Pancreas (tissue), 10 donors: ENCODE data around the gene CDC26. TPM values are rescaled to one million over a fixed set of nuclear protein-coding genes. Genes with fewer than 3 reads are reported as not detected.
A peak's percentile ranks its signal among the peaks of the same experiment; 100 is the strongest.

Experiments
- ATAC-seq, 4 donors: fragments of 200-7000 bp; cut with Tn5 transposase; one replicate each; pipeline versions ENCODE4 v1.8.0 to v1.9.1; 2020; ENCODE audit warnings: mild to moderate bottlenecking in 4 of 4, moderate library complexity in 4 of 4
- DNase-seq, 6 donors: peaks; one replicate each; pipeline ENCODE4 v3.0.0-alpha.2; 2020
- FAIRE-seq: peaks from 2 replicates; lab custom pipeline; 2012; peaks lifted over from hg19 to GRCh38; lab: Jason Lieb, UNC
- H3K27ac ChIP-seq, 4 donors: fragments of 200-600 bp; sonication (generic); 1 replicate in 3 of 4; 2 replicates in 1 of 4; pipeline versions ENCODE4 v1.5.0 to v1.8.0; 2020
- H3K27me3 ChIP-seq, 4 donors: fragments of 200-600 bp; one replicate each; pipeline ENCODE4 v1.8.0; 2021
- H3K36me3 ChIP-seq, 3 donors: fragments of 200-600 bp; sonication (generic) in 1 of 3; one replicate each; pipeline versions ENCODE4 v1.5.0 to v1.8.0; 2020 to 2021
- H3K4me1 ChIP-seq, 3 donors: fragments of 200-600 bp; one replicate each; pipeline ENCODE4 v1.8.0; 2021
- H3K4me3 ChIP-seq, 4 donors: fragments of 200-600 bp; sonication (generic) in 2 of 4; one replicate each; pipeline versions ENCODE4 v1.5.0 to v1.8.0; 2020 to 2021
- H3K9me3 ChIP-seq, 4 donors: fragments of 200-600 bp; one replicate each; pipeline ENCODE4 v1.8.0; 2021
- WGBS, 2 donors: extraction: QIAGEN DNeasy Blood & Tissue Kit; methylation state at CpG; one replicate each; pipeline ENCODE4 v1.1.7; 2013; 5-methylcytosine and 5-hydroxymethylcytosine counted together
- intact Hi-C, 3 donors: fragments of 100-400 bp; cut with DNase I; formaldehyde crosslinking; loops; one replicate each; pipeline versions ENCODE4 v1.11.1 to v1.14.2; 2022
- polyA plus RNA-seq, 2 donors: library from polyadenylated mRNA; stranded (reverse); fragments of 200-250 nt; gene quantifications; one replicate each; pipeline ENCODE4 v1.2.3, GENCODE V29; 2013
- total RNA-seq, 6 donors: library from RNA; stranded (reverse); fragmentation: NEBNext Ultra II Directional in 4 of 6; extraction: Animal tissue kit (Norgen Biotek cat#: 25700) in 4 of 6; gene quantifications; one replicate each; pipeline versions ENCODE4 v1.2.1 to v1.2.4, GENCODE V29; 2021 to 2023
- TF ChIP-seq, protein P1 (sequence below), 4 donors: fragments of 200-600 bp; sonication (generic) in 3 of 4; IDR thresholded peaks; one replicate each; pipeline versions ENCODE4 v1.5.0 to v1.8.0; 2021; ENCODE audit warnings: antibody characterized with exemption in 4 of 4
- donor health status: healthy with polysubstance abuse.
- donor health status: DM: no; HTN: no; CAD: no; lungs with moderate emphysema.
- donor health status: DM: no; HTN: no; CAD: no.
- donor health status: control.
- donor health status: control.
- donor health status: Bipolar disorder and iron deficiency.
- donor health status: DM: yes; HTN: yes; CAD: no.
- donor health status: DM: no; HTN: no; CAD: no.
- donor health status: DM: no; HTN: no; CAD: no.
- donor health status: DM: yes; HTN: yes; CAD: no.

CDC26 gene
- total and polyA plus RNA-seq, 8 donors: 7.4 to 30.1 (median 10.8) TPM

DNA sequence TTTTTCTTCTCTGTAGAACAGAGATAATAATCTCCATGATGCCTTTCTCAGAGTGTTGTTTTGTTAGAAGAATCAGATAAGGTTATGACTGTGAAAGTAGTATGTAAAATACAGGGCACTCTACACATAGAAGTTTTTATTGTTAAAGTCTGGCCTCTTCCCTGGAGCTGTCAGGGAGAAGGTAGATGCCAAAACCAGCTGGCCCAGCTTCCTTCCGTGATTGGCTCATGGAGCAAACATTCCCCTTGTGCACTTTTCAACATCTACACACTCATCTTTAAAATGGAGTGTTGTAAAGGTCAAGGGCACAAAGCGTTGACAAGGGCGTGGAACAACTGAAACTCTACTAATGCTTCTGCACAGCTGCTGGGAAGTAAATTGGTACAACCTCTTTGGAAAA lies 35.2 kb upstream of the CDC26 start:
- no peaks in the 10 kb centered on the region for H3K4me1 ChIP-seq
- WGBS, 2 donors: 32 to 34% methylated on average over 3 of the region's 3 CpGs
- no peak for DNase-seq
- TF ChIP-seq, protein P1, sequence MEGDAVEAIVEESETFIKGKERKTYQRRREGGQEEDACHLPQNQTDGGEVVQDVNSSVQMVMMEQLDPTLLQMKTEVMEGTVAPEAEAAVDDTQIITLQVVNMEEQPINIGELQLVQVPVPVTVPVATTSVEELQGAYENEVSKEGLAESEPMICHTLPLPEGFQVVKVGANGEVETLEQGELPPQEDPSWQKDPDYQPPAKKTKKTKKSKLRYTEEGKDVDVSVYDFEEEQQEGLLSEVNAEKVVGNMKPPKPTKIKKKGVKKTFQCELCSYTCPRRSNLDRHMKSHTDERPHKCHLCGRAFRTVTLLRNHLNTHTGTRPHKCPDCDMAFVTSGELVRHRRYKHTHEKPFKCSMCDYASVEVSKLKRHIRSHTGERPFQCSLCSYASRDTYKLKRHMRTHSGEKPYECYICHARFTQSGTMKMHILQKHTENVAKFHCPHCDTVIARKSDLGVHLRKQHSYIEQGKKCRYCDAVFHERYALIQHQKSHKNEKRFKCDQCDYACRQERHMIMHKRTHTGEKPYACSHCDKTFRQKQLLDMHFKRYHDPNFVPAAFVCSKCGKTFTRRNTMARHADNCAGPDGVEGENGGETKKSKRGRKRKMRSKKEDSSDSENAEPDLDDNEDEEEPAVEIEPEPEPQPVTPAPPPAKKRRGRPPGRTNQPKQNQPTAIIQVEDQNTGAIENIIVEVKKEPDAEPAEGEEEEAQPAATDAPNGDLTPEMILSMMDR (IDR thresholded peaks at IDR 0.05): no peak
- no peak overlapping the region for H3K4me3 ChIP-seq
- intact Hi-C loops: loop anchor here in 1 of 3 donors (10.0 kb wide), 1 partner anchor 354 kb away; no protein-coding TSS in a partner anchor
- no peaks in the 10 kb centered on the region for H3K27me3 ChIP-seq
- H3K27ac ChIP-seq: no peak overlapping the region
- no peak for FAIRE-seq
- H3K9me3 ChIP-seq: no peaks in the 10 kb centered on the region
- ATAC-seq: no peak
- no peaks in the 10 kb centered on the region for H3K36me3 ChIP-seq

DNA sequence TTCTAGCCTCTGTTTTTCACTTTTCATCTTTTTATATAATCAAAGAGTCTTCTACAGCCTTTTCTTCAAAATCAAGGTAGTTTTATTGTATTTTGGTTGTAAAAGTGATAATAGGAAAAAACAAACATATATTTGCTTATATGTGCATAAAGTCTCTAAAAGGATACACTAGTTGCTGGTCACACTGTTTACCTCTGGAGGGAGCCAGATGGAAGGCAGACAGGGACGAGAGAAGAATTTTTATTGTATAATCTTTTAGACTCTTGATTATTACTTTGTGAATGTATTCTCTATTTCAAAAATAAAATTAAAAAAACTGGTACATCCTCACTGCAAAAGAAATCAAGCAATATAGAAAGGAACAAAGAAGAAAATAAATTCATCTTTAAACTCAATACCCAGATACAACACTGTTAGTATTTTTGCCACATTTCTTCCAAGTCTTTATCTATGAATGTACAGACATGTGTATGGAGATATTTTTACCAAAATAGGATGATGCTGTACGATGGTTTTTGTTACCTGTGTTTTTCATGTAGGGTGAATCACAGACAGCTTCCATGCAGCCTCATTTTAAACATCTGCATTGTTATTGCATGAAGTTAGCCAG lies 33.9 kb upstream of the CDC26 start:
- H3K27me3 ChIP-seq: no peaks in the 10 kb centered on the region
- ATAC-seq: peak in 3 of 4 donors; percentile 82 to 88 (median 86)
- peak in 2 of 6 donors; percentile 27 to 38 for DNase-seq
- no peaks in the 10 kb centered on the region for H3K4me1 ChIP-seq
- H3K9me3 ChIP-seq: no peaks in the 10 kb centered on the region
- no peak overlapping the region for H3K27ac ChIP-seq
- intact Hi-C loops: loop anchor here in 2 of 3 donors (5.0 to 10.0 kb wide), 2 partner anchors 95 to 98 kb away; partner anchors contain the start of gene ALAD (in 1 of the 2)
- WGBS, 2 donors: 5 to 6% methylated on average over 2 of the region's 2 CpGs
- peak; percentile 88 for FAIRE-seq
- TF ChIP-seq, protein P1 (IDR thresholded peaks at IDR 0.05): peak in 3 of 4 donors; percentile 35 to 42 (median 40)
- no peak overlapping the region for H3K4me3 ChIP-seq
- H3K36me3 ChIP-seq: no peaks in the 10 kb centered on the region

GRCh38 chr9:113307396-113307975 lies 32.1 kb upstream of the CDC26 start:
- TF ChIP-seq, protein P1 (IDR thresholded peaks at IDR 0.05): no peak
- FAIRE-seq (no peak), DNase-seq (no peak), ATAC-seq (no peak)
- intact Hi-C loops: loop anchor here in 2 of 3 donors (5.0 to 10.0 kb wide), 2 partner anchors 97 to 100 kb away; partner anchors contain the start of gene ALAD (in 1 of the 2)
- WGBS, 2 donors: 50 to 59% methylated on average over 8 of the region's 8 CpGs
- no peaks in the 10 kb centered on the region for H3K4me1 ChIP-seq
- H3K27me3 ChIP-seq: no peaks in the 10 kb centered on the region
- H3K9me3 ChIP-seq: no peaks in the 10 kb centered on the region
- no peaks in the 10 kb centered on the region for H3K36me3 ChIP-seq
- no peak overlapping the region for H3K27ac ChIP-seq
- H3K4me3 ChIP-seq: no peak overlapping the region

DNA sequence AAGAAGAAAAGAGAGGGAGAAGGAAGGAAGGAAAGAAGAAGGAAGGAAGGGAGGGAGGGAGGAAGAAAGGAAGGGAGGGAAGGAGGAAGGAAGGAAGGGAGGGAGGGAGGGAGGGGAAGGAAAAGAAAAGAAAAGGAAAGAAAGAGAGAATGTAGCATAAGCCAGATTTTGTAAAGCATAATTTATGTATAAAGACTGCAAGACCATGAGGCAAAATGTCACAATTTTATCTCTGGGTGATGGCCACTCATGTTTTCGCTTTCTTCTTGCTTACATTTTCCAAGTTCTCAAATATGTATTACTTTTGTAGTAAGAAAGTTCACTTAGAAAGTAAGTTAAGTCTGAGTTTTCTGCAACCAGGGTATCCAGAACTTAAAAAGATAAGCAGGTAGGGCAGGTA lies 31.2 kb upstream of the CDC26 start:
- FAIRE-seq: no peak
- WGBS, 2 donors: 60 to 81% methylated on average over 1 of the region's 1 CpG
- TF ChIP-seq, protein P1 (IDR thresholded peaks at IDR 0.05): no peak

More for the DNA sequence above, 31.2 kb upstream of the CDC26 start:
- DNase-seq: no peak
- intact Hi-C loops: loop anchor here in 2 of 3 donors (5.0 to 10.0 kb wide), 2 partner anchors 98 to 101 kb away; partner anchors contain the start of gene ALAD (in 1 of the 2)
- no peak for ATAC-seq
- H3K27ac ChIP-seq: no peak overlapping the region
- no peaks in the 10 kb centered on the region for H3K36me3 ChIP-seq
- no peaks in the 10 kb centered on the region for H3K4me1 ChIP-seq
- H3K4me3 ChIP-seq: no peak overlapping the region
- H3K27me3 ChIP-seq: no peaks in the 10 kb centered on the region
- H3K9me3 ChIP-seq: no peaks in the 10 kb centered on the region
